Middle frontal gyrus (tissue), 1 donor: Measurements from ENCODE around the gene KIAA0232.
"Not testable (repeated sequence)": the region's sequence is repeated elsewhere in the genome, so short reads cannot be mapped to it uniquely, and the experiment has no call there.

Source experiments
- DNase-seq: peaks from one replicate; pipeline ENCODE4 v3.0.0-alpha.2; 2015; ENCODE audit warnings: low spot score; ENCODE audit errors: extremely low spot score

The KIAA0232 gene

DNA sequence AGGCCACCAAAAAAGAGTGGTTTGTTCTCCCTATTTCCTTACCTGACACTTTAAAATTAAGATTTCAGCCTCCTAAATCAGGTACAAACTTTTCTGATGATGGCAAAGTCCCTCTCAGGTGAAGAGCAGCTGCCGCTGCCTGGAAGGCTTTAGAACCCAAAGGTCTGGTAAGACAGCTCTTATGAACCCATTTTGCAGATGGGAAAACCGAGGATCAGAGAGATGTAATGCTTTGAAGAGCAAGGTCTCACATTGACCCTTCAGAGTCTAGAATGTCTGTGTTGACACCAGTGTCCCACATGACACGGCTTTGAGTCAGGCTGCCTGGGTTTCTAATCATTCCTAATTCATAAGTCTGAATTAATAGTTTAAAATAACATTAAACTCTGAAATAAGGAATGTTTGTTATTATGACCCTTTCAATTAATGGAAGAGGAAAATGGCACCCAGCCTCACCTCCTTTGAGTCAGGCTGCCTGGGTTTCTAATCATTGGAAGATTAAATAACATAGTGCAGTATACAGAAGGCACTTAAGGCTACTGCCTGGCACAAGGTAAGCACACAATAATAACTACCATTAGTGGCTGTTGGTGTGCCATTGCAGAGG lies 27.9 kb upstream of the KIAA0232 start:
- DNase-seq = no peak

DNA sequence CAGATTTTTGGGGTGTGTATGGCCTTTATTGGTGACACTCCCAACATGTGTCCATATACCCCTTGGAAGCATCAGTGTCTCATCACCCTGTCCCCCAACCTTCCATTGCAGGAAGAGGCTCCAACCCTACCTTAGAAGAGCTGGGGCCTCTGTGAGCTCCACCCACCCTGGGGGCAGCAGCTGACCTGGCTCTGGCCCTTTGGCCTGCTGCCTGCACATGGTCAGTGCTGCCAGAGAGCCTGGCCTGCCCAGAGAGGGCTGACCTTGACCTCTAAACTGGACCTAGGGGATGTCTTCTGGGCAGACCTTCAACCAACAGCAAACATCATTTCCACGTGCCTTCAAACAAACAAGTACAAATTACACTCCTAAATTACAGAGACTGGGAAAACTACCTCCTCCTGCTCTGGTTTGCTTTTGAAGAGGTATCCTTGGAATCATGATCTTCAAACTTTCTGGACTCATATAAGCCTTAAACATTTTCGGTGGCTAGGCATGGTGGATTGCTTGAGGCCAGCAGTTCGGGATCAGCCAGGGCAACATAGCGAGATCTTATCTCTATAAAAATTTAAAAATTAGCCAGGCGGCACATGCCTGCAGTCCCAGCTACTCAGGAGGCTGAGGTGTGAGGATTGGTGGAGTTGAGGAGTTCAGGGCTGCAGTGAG lies 27.3 kb upstream of the KIAA0232 start:
- DNase-seq = no peak

- DNase-seq = not testable (repeated sequence)
These were observed 26.2 kb upstream of the KIAA0232 start for GRCh38 chr4:6756345-6756744.

- DNase-seq = no peak
These were observed 23.8 kb upstream of the KIAA0232 start for GRCh38 chr4:6758728-6759127.

DNA sequence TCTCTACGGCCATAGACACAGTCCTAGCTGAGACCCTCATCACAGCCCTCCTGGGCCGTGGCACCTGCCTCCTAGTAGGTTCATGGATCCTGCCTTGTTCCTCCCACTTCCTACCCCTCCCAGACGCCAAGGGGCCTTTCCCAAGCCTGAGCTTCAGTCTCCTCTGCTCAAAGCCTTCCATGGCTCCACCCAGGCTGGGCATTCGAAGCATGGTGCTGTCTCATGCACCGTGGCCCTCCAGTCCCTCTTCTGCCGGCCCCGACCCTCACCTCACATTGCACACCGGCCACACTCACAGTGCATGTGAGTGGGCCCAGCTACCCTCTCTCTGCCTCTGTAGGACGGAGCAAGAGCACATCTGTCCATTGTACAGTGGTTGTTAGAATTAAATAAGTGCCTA lies 21.7 kb upstream of the KIAA0232 start:
- DNase-seq = no peak

DNA sequence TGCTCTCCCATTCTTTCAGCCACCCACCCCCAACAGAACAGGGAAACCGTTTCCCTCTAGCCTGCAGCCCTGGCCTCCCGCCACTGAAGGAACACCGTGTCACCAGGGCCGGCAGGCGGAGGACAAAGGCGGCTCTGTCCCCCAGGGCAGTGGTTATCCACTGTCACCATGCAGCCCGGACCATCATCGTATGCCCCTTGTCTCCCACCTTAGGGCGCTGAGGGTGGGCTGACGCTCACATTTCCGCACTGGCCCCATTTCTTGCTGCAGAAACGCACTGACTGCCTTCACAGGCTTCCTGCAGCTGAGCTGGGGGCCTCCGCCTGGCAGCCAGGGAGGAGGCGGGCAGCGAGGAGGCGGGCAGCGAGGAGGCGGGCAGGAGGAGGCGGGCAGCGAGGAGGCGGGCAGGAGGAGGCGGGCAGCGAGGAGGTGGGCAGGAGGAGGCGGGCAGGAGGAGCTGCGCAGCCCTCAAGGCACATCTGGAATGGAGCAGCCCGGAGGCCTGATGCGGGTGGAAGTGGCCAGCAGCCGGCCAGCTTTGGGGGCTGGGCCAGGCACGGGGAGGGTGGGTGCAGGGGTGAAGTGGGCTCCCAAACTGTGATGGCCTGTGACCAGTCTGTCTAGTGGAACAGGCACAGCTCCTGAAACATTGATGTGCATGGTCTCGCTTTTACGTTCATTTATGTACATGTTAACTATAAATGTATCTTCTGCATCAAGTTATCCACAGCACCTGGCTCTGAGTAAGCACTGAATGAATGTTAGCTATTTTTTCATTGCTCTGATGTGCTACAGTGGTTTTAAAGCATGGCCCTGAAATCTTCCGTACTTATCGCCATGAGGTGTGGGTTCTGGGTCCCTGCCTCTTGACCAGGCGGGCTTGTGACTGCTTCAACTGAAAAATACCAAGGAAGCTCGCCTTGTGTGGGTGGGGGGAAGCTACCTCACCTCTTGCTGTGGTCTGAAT lies 20.6 kb upstream of the KIAA0232 start:
- DNase-seq = no peak

DNA sequence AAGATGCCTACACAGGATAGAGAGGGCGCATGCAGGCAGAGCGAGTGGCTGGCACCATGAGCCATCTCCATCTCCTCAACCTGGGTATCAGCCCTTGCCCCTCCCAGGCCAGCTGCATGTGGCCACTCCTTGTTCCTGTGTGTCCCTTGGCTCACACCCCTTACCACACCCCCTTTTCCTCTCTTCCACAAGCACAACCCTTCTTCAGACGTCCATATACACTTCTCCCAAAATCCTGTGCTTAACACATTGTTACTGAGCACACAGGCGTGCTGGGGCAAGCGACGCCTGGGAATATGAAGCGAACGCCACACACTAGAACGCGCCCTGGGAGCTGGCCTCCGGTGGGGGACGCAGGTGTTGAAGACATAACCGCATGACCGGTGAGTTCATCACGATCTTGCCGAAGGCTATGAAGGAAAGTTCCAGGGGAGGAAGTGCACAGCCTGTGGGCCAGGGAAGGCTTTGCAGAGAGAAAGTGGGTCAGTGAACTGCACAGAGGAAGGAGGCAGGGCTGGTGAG lies 19.1 kb upstream of the KIAA0232 start:
- no peak for DNase-seq

DNA sequence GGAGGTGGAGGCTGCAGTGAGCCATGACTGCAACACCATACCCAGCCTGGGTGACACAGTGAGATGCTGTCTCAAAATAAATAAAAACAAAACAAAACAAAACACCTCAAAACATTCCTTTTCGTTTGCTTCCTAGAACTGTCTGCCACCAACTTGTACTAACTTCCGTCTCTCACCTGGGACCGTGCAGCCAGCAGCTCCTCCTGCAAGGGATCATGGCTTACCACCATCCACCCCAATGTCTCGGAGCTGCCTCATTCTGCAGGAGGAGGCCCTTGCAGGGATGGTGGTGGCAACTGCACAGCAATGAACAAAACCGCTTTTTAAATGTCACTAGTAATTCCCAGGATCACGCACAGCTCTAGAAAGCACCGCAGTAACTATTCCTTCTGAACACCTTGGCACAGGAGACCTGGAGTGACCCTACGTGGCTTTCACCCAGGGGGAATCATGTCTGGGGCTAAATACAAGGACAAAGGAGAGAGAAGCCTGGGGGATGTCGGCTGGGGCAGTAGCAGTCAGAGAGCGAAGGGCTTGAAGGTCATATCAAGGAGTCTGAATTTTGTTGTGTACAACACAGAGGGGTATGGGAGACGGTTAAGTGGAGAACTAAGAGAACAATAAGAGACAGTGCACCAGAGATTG lies 17.4 kb upstream of the KIAA0232 start:
- DNase-seq = no peak

DNA sequence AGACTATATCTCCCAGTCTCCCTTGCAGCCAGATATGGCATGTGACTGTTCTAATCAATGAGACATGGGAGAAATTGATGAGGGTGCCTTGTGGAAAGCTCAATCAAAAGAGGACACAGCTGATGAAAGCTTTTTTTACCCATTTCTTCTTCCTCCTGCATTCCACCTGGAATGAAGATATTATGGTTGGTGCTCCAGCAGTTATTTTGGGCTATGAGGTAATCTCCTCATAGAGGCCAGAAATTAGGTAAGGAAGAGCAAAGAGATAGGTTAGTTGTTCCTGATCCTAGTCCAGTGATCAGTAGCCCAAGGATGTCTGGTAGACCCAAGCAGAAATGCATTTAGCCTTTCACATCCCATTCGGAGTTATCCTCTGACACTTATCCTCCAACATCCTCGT lies 16.8 kb upstream of the KIAA0232 start:
- no peak for DNase-seq

DNA sequence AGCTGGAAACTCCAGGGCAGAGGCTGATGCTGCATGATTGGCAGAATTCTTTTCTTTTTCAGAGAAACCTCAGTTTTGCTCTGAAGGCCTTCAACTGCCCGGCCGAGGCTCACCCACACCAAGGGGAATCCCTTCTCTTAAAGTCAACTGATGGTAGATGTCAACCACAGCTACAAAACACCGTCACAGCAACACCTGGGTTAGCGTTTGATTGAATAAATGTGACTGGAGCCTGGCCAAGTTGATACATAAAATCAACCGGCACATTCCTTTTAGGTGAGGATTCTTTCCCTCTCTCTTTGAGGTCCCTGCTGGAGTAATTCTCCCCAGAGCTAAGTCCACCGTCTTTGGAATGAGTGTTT lies 15.2 kb upstream of the KIAA0232 start:
- DNase-seq = no peak

- no peak for DNase-seq
These were observed 14.6 kb upstream of the KIAA0232 start for GRCh38 chr4:6767748-6768538.

DNA sequence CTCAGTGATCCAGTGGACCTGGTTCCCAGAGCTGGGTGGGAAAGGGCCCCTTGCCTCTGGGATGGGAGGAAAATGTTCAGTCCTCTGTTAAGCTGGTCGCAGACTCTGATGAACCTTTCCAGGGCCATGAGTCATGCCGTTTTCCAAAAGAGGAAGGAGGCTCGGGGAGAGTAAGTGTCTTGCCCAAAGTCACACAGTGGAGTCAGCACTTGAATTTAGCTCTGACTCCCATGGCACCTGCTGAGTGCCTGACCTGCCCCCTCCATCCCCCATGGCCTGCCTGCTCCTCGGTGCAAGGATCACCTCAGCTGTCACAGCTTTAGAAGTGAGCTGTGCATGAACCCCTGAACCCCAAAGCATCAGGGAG lies 14.0 kb upstream of the KIAA0232 start:
- DNase-seq = no peak

- DNase-seq = no peak
These were observed 13.1 kb upstream of the KIAA0232 start for GRCh38 chr4:6769233-6769988.

DNA sequence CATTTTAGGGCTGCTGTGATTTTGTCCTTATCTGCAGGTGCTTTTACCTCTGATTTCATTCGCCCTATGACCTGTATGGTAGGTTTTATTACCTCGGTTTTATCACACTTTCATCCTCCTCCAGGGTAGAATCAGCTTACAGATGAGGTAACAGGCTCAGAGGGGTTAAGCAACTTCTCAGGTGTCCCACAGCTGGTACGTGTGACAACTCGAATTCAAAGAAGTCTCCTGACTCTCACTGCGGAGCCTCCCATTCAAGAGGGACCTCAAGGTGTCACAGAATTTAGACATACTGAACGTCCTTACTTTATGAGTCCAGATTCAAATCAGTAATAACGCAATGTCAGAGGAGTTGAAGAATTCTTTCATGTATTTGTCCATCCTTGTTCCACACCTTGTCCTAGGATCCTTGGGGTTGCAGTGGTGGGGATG lies 12.5 kb upstream of the KIAA0232 start:
- DNase-seq = no peak

DNA sequence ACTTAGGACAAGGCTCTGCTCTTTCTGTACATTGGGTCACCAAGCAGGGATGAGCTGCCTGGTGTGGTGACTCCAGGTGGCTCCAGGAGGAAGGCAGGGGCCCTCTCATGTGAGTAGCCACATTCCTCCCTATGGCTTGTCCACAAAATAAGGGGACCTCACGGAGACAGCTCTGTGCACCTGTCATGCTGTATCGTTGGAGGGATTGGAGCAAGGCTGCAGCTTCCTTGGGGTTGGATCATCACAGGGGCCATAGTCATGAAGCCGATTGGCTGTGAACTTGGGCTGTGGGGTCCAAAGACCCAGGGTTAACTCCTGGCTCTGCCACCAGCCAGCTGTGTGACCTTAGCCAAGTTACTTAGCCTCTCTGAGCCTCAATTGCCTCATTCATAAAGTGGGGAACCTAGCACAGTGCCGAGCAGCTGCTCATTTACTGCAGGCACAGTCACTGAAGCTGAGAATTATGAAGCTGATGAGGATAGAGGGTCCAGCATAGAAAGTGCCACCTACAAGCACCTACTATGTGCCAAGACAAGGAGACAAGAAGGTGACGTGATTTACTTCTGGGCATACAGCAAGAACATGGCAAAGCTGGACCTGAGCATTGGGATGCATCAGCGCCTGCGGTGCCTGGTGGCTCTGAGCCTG lies 11.8 kb upstream of the KIAA0232 start:
- DNase-seq = no peak

- DNase-seq = no peak
These were observed 11.3 kb upstream of the KIAA0232 start for GRCh38 chr4:6771229-6771671.

- DNase-seq = no peak
These were observed 10.2 kb upstream of the KIAA0232 start for GRCh38 chr4:6772223-6772928.

- DNase-seq = no peak
These were observed 9.4 kb upstream of the KIAA0232 start for GRCh38 chr4:6773106-6773505.
